ENCODE data around the gene GJB4.

GRCh38 chr1:34747638-34747941, 11.9 kb upstream of the GJB4 start:
- no peak for TF ChIP-seq CTCF (IDR thresholded peaks at IDR 0.05)
- TF ChIP-seq POLR2A (IDR thresholded peaks at IDR 0.05) = no peak
